Measurements from ENCODE around the gene TSSK2.

- TF ChIP-seq, protein P1, sequence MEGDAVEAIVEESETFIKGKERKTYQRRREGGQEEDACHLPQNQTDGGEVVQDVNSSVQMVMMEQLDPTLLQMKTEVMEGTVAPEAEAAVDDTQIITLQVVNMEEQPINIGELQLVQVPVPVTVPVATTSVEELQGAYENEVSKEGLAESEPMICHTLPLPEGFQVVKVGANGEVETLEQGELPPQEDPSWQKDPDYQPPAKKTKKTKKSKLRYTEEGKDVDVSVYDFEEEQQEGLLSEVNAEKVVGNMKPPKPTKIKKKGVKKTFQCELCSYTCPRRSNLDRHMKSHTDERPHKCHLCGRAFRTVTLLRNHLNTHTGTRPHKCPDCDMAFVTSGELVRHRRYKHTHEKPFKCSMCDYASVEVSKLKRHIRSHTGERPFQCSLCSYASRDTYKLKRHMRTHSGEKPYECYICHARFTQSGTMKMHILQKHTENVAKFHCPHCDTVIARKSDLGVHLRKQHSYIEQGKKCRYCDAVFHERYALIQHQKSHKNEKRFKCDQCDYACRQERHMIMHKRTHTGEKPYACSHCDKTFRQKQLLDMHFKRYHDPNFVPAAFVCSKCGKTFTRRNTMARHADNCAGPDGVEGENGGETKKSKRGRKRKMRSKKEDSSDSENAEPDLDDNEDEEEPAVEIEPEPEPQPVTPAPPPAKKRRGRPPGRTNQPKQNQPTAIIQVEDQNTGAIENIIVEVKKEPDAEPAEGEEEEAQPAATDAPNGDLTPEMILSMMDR (IDR thresholded peaks at IDR 0.05; ENCODE audit: low read depth, low read length) = no peak
- TF ChIP-seq EZH2phosphoT487 (IDR thresholded peaks at IDR 0.05; ENCODE audit: low read depth) = no peak
Observed at GRCh38 chr22:19167106-19167869, 36.2 kb downstream of the TSSK2 start.
